ENCODE data around the gene S100A2.

DNA sequence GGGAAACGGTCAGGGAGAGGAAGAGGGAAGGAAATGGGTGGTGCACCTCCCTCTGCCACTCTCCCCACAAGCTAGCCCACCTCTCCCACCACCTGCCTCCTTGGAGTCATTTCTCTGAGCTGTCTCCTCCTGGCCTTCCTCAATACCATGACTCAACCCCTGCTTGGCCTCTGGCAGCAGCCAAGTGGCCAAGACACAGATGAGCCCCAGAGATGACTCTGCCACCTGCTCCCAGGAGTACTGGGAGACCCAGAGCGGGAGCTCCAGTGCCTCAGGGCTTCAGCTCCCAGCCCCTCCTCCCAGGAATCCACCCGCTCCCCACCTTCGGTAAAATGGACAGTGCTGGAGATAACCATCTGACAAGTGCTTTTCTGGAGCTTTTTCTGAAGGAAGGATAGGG lies 44.7 kb upstream of the S100A2 start:
- TF ChIP-seq, protein P1, sequence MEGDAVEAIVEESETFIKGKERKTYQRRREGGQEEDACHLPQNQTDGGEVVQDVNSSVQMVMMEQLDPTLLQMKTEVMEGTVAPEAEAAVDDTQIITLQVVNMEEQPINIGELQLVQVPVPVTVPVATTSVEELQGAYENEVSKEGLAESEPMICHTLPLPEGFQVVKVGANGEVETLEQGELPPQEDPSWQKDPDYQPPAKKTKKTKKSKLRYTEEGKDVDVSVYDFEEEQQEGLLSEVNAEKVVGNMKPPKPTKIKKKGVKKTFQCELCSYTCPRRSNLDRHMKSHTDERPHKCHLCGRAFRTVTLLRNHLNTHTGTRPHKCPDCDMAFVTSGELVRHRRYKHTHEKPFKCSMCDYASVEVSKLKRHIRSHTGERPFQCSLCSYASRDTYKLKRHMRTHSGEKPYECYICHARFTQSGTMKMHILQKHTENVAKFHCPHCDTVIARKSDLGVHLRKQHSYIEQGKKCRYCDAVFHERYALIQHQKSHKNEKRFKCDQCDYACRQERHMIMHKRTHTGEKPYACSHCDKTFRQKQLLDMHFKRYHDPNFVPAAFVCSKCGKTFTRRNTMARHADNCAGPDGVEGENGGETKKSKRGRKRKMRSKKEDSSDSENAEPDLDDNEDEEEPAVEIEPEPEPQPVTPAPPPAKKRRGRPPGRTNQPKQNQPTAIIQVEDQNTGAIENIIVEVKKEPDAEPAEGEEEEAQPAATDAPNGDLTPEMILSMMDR (IDR thresholded peaks at IDR 0.05 in 4 of 5, conservative IDR thresholded peaks at IDR 0.05 in 1 of 5): no peak
- TF ChIP-seq POLR2A (IDR thresholded peaks at IDR 0.05): no peak
